ENCODE data around the gene MAPK13.

GRCh38 chr6:36120539-36120938 is 9.8 kb upstream of the MAPK13 start:
- TF ChIP-seq, protein P1, sequence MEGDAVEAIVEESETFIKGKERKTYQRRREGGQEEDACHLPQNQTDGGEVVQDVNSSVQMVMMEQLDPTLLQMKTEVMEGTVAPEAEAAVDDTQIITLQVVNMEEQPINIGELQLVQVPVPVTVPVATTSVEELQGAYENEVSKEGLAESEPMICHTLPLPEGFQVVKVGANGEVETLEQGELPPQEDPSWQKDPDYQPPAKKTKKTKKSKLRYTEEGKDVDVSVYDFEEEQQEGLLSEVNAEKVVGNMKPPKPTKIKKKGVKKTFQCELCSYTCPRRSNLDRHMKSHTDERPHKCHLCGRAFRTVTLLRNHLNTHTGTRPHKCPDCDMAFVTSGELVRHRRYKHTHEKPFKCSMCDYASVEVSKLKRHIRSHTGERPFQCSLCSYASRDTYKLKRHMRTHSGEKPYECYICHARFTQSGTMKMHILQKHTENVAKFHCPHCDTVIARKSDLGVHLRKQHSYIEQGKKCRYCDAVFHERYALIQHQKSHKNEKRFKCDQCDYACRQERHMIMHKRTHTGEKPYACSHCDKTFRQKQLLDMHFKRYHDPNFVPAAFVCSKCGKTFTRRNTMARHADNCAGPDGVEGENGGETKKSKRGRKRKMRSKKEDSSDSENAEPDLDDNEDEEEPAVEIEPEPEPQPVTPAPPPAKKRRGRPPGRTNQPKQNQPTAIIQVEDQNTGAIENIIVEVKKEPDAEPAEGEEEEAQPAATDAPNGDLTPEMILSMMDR (IDR thresholded peaks at IDR 0.05) = no peak
- TF ChIP-seq POLR2A (IDR thresholded peaks at IDR 0.05) = no peak

Measured in testis (tissue), 2 donors.